Measurements from ENCODE around the gene STARD8. TPM values are rescaled to one million over a fixed set of nuclear protein-coding genes. Genes with fewer than 3 reads are reported as not detected.

The STARD8 gene
- total and polyA plus RNA-seq, 10 donors, result 1.9 to 35.2 (median 20.4) TPM

DNA sequence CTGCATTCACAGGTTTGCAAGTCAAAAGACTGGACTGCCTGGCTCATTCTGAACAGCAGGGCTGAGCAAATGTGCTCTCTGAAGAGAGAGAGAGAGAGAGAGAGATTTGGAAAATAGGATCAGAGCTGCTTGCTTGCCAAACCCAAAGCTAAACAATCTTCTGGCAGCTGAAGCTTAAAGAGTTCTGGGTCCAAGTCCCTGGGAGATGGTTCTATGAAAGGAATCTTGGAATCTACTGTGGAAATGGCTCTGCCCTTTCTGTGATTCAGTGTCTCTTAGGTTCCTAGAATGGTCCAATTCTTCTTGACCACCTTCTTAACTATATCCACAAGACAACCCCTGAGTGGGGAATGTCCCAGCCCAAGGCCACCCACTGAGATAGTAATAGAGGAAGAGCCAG is 115.3 kb downstream of the STARD8 start:
- no peak overlapping the region for H3K4me3 ChIP-seq
- no peak for DNase-seq
- H3K4me1 ChIP-seq, result no peaks in the 10 kb centered on the region
- H3K27ac ChIP-seq, result no peak overlapping the region
- H3K9me3 ChIP-seq, result no peaks in the 10 kb centered on the region
- H3K36me3 ChIP-seq, result no peaks in the 10 kb centered on the region
- no peak for TF ChIP-seq POLR2AphosphoS5 (IDR thresholded peaks at IDR 0.05)
- no peak for TF ChIP-seq POLR2A (IDR thresholded peaks at IDR 0.05)
- no peak for TF ChIP-seq CTCF (IDR thresholded peaks at IDR 0.05 in 8 of 11, conservative IDR thresholded peaks at IDR 0.05 in 3 of 11)
- intact Hi-C loops (cut with DNase I; ENCODE audit: low total_unique reads), result no loop called here
- H3K27me3 ChIP-seq (replicated peaks in 1 of 7), result no peaks in the 10 kb centered on the region

DNA sequence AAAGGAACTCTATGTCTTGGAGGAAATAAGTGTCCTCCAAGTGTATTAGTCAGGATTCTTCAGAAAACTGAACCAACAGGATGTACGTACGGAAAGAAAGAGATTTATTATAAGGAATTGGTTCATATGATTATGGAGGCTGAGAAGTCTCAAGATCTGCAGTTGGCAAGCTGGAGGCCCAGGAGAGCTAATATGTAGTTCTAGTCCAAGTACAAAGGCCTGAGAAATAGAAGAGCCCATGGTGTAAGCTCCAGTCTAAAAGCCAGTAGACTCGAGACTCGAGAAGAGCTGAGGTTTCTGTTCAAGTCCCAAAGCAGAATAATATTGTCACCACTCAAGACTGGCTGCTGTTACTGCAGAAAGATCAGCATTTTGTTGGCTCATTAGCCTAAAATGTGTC is 116.0 kb downstream of the STARD8 start:
- no peaks in the 10 kb centered on the region for H3K27me3 ChIP-seq (replicated peaks in 1 of 7)
- no peaks in the 10 kb centered on the region for H3K4me1 ChIP-seq
- no peak overlapping the region for H3K4me3 ChIP-seq
- 85 to 96% (median 92%) methylated on average over 4 of the region's 4 CpGs for WGBS, 5 donors
- no peak for TF ChIP-seq CTCF (IDR thresholded peaks at IDR 0.05 in 8 of 11, conservative IDR thresholded peaks at IDR 0.05 in 3 of 11)
- no peak for TF ChIP-seq POLR2AphosphoS5 (IDR thresholded peaks at IDR 0.05)
- no peak for TF ChIP-seq POLR2A (IDR thresholded peaks at IDR 0.05)
- intact Hi-C loops (cut with DNase I; ENCODE audit: low total_unique reads), result no loop called here
- no peaks in the 10 kb centered on the region for H3K9me3 ChIP-seq
- no peaks in the 10 kb centered on the region for H3K36me3 ChIP-seq
- DNase-seq, result no peak
- no peak overlapping the region for H3K27ac ChIP-seq

Small RNA genes within 50 kb of the gene (small RNA-seq; reads per million reads assigned to genes)
- 0 reads per million in 4 donors for gene COX6CP12

Other genes with a start within 250 kb of the STARD8 start
- gene OPHN1, start 214.2 kb upstream of the STARD8 start, total RNA-seq, result 1 to 10 TPM; 2.5 to 4.6 (median 3.3) TPM
- under 1 TPM; 0.20 to 0.45 (median 0.26) TPM for gene OPHN1, start 214.2 kb upstream of the STARD8 start, polyA plus RNA-seq
- 10 to 100 TPM; 21.8 to 31.3 (median 28.8) TPM for gene YIPF6, start 148.6 kb upstream of the STARD8 start, total RNA-seq
- 1 to 10 TPM; 3.0 to 5.2 (median 3.5) TPM for gene YIPF6, start 148.6 kb upstream of the STARD8 start, polyA plus RNA-seq
- gene EFNB1, start 181.4 kb downstream of the STARD8 start, total RNA-seq, result 10 to 100 TPM; 22.0 to 48.7 (median 38.5) TPM
- 10 to 100 TPM in 1 of 3 donors, 1 to 10 TPM in 2; 4.8 to 15.3 (median 7.2) TPM for gene EFNB1, start 181.4 kb downstream of the STARD8 start, polyA plus RNA-seq